ENCODE measurements around the gene PRR22. TPM values are rescaled to one million over a fixed set of nuclear protein-coding genes. Genes with fewer than 3 reads are reported as not detected.

Gene PRR22
- total RNA-seq, 1 experiment from 2014 or later, result 13.5 TPM

GRCh38 chr19:5762608-5763217 is 21.8 kb downstream of the PRR22 start:
- Histone ChIP-seq H3K9me3 (ENCODE audit: control insufficient read depth in 1 of 2, insufficient read depth in 1 of 2, low read depth in 1 of 2, low read length in 2 of 2) (no peaks in the 10 kb centered on the region), H4K20me1 (ENCODE audit: insufficient read depth) (no peaks in the 10 kb centered on the region), H3K4me1 (ENCODE audit: control insufficient read depth in 1 of 2, insufficient read depth in 2 of 2, low read length in 2 of 2) (no peaks in the 10 kb centered on the region), H3K9me2 (ENCODE audit: insufficient read depth) (no peaks in the 10 kb centered on the region), H2AFZ (ENCODE audit: low read depth, low read length, poor library complexity, severe bottlenecking) (no peak overlapping the region), H3K27me3 (ENCODE audit: insufficient read depth, low read length) (no peaks in the 10 kb centered on the region), H3K79me2 (ENCODE audit: insufficient read depth, low read length) (no peaks in the 10 kb centered on the region), H3K4me3 (replicated peaks in 1 of 2; ENCODE audit: low read depth in 1 of 2, low read length in 2 of 2) (no peak overlapping the region), H3K27ac (ENCODE audit: low read depth, low read length) (no peak overlapping the region), H3K4me2 (ENCODE audit: low read length) (no peak overlapping the region), H3K36me3 (ENCODE audit: control insufficient read depth in 1 of 2, insufficient read depth in 2 of 2, low read length in 2 of 2) (no peaks in the 10 kb centered on the region), H3K9ac (ENCODE audit: low read length) (no peak overlapping the region)
- TF ChIP-seq ZFX (IDR thresholded peaks at IDR 0.05) (no peak), ATF3 (IDR thresholded peaks at IDR 0.05) (no peak), CEBPB (IDR thresholded peaks at IDR 0.05; ENCODE audit: low read depth) (no peak), SRF (IDR thresholded peaks at IDR 0.05; ENCODE audit: low read depth) (no peak), REST (IDR thresholded peaks at IDR 0.05; ENCODE audit: low read depth) (no peak), RAD21 (IDR thresholded peaks at IDR 0.05; ENCODE audit: low read depth) (no peak), POLR2AphosphoS5 (IDR thresholded peaks at IDR 0.05; ENCODE audit: low read depth, low read length) (no peak), SIN3A (IDR thresholded peaks at IDR 0.05; ENCODE audit: low read depth) (no peak), SP1 (IDR thresholded peaks at IDR 0.05; ENCODE audit: low read depth) (no peak), EZH2 (IDR thresholded peaks at IDR 0.05) (no peak), ZBTB33 (IDR thresholded peaks at IDR 0.05; ENCODE audit: extremely low read depth, insufficient replicate concordance, low read length) (no peak), YY1 (IDR thresholded peaks at IDR 0.05; ENCODE audit: extremely low read depth, insufficient replicate concordance, low read depth, low read length) (no peak), EZH2phosphoT487 (IDR thresholded peaks at IDR 0.05; ENCODE audit: borderline replicate concordance) (no peak), EGR1 (IDR thresholded peaks at IDR 0.05; ENCODE audit: low read depth) (no peak), CBX3 (IDR thresholded peaks at IDR 0.05; ENCODE audit: low read depth) (no peak), TCF7L2 (IDR thresholded peaks at IDR 0.05; ENCODE audit: borderline replicate concordance, extremely low read depth, insufficient read depth, insufficient read length) (no peak), POLR2A (IDR thresholded peaks at IDR 0.05; ENCODE audit: borderline replicate concordance, extremely low read depth, insufficient read depth, insufficient read length) (no peak), MAX (IDR thresholded peaks at IDR 0.05) (no peak)
- POLR2A ChIA-PET, result no interaction called here
- CTCF ChIA-PET, result no interaction called here
- ATAC-seq, result no peak
- DNase-seq (ENCODE audit: low read depth, low spot score), result no peak
- no TSS peak for BruUV-seq (replicated peaks)
- intact Hi-C loops (cut with micrococcal nuclease), result no loop called here
- RAD21 ChIA-PET (ENCODE audit: low non-redundant PET in 1 of 2, low total read pairs in 2 of 2, uncharacterized antibody in 2 of 2, unreplicated experiment in 2 of 2), result no interaction called here

Data from HCT116 (cell line).